WTC11 (cell line): ENCODE measurements around the gene HTT-AS. TPM values are rescaled to one million over a fixed set of nuclear protein-coding genes. Genes with fewer than 3 reads are reported as not detected.

Source experiments
- ATAC-seq: fragments of 200-7000 bp; cut with Tn5 transposase; 2 replicates; pipeline ENCODE4 v1.10.0; 2021; ENCODE audit warnings: mild to moderate bottlenecking, moderate library complexity
- CTCF ChIA-PET: fragments of 300-600 bp; sonication (Branson Sonifier 250); formaldehyde crosslinking; loops from one replicate; lab custom pipeline; 2021; ENCODE audit warnings: antibody characterized with exemption; lab: Charles Lee
- POLR2A ChIA-PET: fragments of 350-600 bp; sonication (Branson Sonifier 250); formaldehyde crosslinking; loops from one replicate; lab custom pipeline; 2021; ENCODE audit warnings: antibody characterized with exemption; lab: Charles Lee
- DNase-seq: peaks from one replicate; pipeline ENCODE4 v3.0.0; 2021; ENCODE audit warnings: low spot score
- H3K27ac Mint-ChIP-seq: 2 replicates; pipeline ENCODE4 v1.8.0; 2021; ENCODE audit warnings: mixed read lengths
- H3K27me3 Mint-ChIP-seq: 2 replicates; pipeline ENCODE4 v1.8.0; 2021; ENCODE audit warnings: low read depth, mild to moderate bottlenecking, moderate library complexity, mixed read lengths
- H3K36me3 Mint-ChIP-seq: 2 replicates; pipeline ENCODE4 v1.8.0; 2021; ENCODE audit warnings: mixed read lengths
- H3K4me1 Mint-ChIP-seq: 2 replicates; pipeline ENCODE4 v1.8.0; 2022; ENCODE audit warnings: mixed read lengths
- H3K4me3 Mint-ChIP-seq: 2 replicates; pipeline ENCODE4 v1.8.0; 2021; ENCODE audit warnings: mild to moderate bottlenecking, moderate library complexity, mixed read lengths
- H3K9me3 Mint-ChIP-seq: 2 replicates; pipeline ENCODE4 v1.8.0; 2021; ENCODE audit warnings: mixed read lengths
- AFF4 ChIP-seq: sonication (generic); formaldehyde crosslinking; IDR thresholded peaks from 2 replicates; pipeline ENCODE4 v1.8.1; 2023; ENCODE audit warnings: mild to moderate bottlenecking, missing genetic modification reagents, borderline replicate concordance
- ATF1 ChIP-seq: sonication (generic); formaldehyde crosslinking; IDR thresholded peaks from 2 replicates; pipeline ENCODE4 v1.8.1; 2023; ENCODE audit warnings: mild to moderate bottlenecking, moderate library complexity, missing genetic modification reagents
- ATF3 ChIP-seq: sonication (generic); formaldehyde crosslinking; conservative IDR thresholded peaks from 2 replicates; pipeline ENCODE4 v1.8.1; 2022; ENCODE audit warnings: mild to moderate bottlenecking, missing genetic modification reagents
- CBFB ChIP-seq: sonication (generic); formaldehyde crosslinking; IDR thresholded peaks from 2 replicates; pipeline ENCODE4 v1.8.1; 2022; ENCODE audit warnings: mild to moderate bottlenecking, low read depth, missing genetic modification reagents
- EMX1 ChIP-seq: fragments of 250-450 bp; sonication (Bioruptor Pico); IDR thresholded peaks from 2 replicates; pipeline ENCODE4 v1.8.0; 2021; ENCODE audit warnings: mild to moderate bottlenecking
- ESRRA ChIP-seq: sonication (generic); formaldehyde crosslinking; IDR thresholded peaks from 2 replicates; pipeline ENCODE4 v1.8.1; 2022; ENCODE audit warnings: mild to moderate bottlenecking, missing genetic modification reagents, borderline replicate concordance
- GRHL2 ChIP-seq: fragments of 250-450 bp; sonication (Bioruptor Pico); IDR thresholded peaks from 2 replicates; pipeline ENCODE4 v1.8.0; 2022; ENCODE audit warnings: mild to moderate bottlenecking, moderate library complexity; ENCODE audit not compliant: insufficient replicate concordance, severe bottlenecking
- HMGA2 ChIP-seq: fragments of 250-450 bp; sonication (Bioruptor Pico); IDR thresholded peaks from 2 replicates; pipeline ENCODE4 v1.4.0; 2021; ENCODE audit warnings: mild to moderate bottlenecking, moderate library complexity
- MYBL2 ChIP-seq: sonication (generic); formaldehyde crosslinking; IDR thresholded peaks from 2 replicates; pipeline ENCODE4 v1.8.1; 2023; ENCODE audit warnings: mild to moderate bottlenecking, moderate library complexity, missing genetic modification reagents
- NFYB ChIP-seq: sonication (generic); formaldehyde crosslinking; conservative IDR thresholded peaks from 2 replicates; pipeline ENCODE4 v1.8.0; 2022; ENCODE audit warnings: low read depth, missing genetic modification reagents
- NR3C1 ChIP-seq: sonication (generic); formaldehyde crosslinking; conservative IDR thresholded peaks from 2 replicates; pipeline ENCODE4 v1.8.1; 2023; ENCODE audit warnings: low read depth, mild to moderate bottlenecking, missing genetic modification reagents
- OVOL2 ChIP-seq: fragments of 250-450 bp; sonication (Bioruptor Pico); IDR thresholded peaks from 2 replicates; pipeline ENCODE4 v1.9.0; 2021; ENCODE audit warnings: mild to moderate bottlenecking, borderline replicate concordance
- PRRX2 ChIP-seq: fragments of 250-450 bp; sonication (Bioruptor Pico); IDR thresholded peaks from 2 replicates; pipeline ENCODE4 v1.8.0; 2021; ENCODE audit warnings: mild to moderate bottlenecking
- SMAD3 ChIP-seq: sonication (generic); formaldehyde crosslinking; IDR thresholded peaks from 2 replicates; pipeline ENCODE4 v1.8.0; 2022; ENCODE audit warnings: missing genetic modification reagents, mild to moderate bottlenecking, borderline replicate concordance
- ZBTB43 ChIP-seq: sonication (generic); formaldehyde crosslinking; IDR thresholded peaks from 2 replicates; pipeline ENCODE4 v1.8.1; 2023; ENCODE audit warnings: mild to moderate bottlenecking, missing genetic modification reagents
- ZNF121 ChIP-seq: sonication (generic); formaldehyde crosslinking; IDR thresholded peaks from 2 replicates; pipeline ENCODE4 v1.8.0; 2023; ENCODE audit warnings: missing genetic modification reagents
- ZNF396 ChIP-seq: fragments of 250-450 bp; sonication (Bioruptor Pico); IDR thresholded peaks from 2 replicates; pipeline ENCODE4 v1.8.0; 2021; ENCODE audit warnings: mild to moderate bottlenecking, moderate library complexity, borderline replicate concordance
- ZNF423 ChIP-seq: fragments of 250-450 bp; sonication (Bioruptor Pico); IDR thresholded peaks from 2 replicates; pipeline ENCODE4 v2.1.2; 2022; ENCODE audit warnings: mild to moderate bottlenecking, moderate library complexity
- ZNF532 ChIP-seq: fragments of 250-450 bp; sonication (Bioruptor Pico); IDR thresholded peaks from 2 replicates; pipeline ENCODE4 v1.9.0; 2021; ENCODE audit warnings: mild to moderate bottlenecking, borderline replicate concordance
- total RNA-seq: library from RNA; stranded (reverse); gene quantifications from 3 replicates; pipeline ENCODE4 v1.2.3, GENCODE V29; 2021
- TF ChIP-seq, protein P1 (sequence below): fragments of 250-450 bp; sonication (Bioruptor Pico); IDR thresholded peaks from 2 replicates; pipeline ENCODE4 v1.8.0; 2021; ENCODE audit warnings: mild to moderate bottlenecking
- TF ChIP-seq, protein P2 (sequence below): sonication (generic); formaldehyde crosslinking; IDR thresholded peaks from 2 replicates; pipeline ENCODE4 v1.8.0; 2022; ENCODE audit warnings: mild to moderate bottlenecking, missing genetic modification reagents
- TF ChIP-seq, protein P3 (sequence below): fragments of 250-450 bp; sonication (Bioruptor Pico); IDR thresholded peaks from 2 replicates; pipeline ENCODE4 v1.9.0; 2021; ENCODE audit warnings: mild to moderate bottlenecking

Gene HTT-AS
- total RNA-seq, 1 experiment from 2014 or later = not detected

DNA sequence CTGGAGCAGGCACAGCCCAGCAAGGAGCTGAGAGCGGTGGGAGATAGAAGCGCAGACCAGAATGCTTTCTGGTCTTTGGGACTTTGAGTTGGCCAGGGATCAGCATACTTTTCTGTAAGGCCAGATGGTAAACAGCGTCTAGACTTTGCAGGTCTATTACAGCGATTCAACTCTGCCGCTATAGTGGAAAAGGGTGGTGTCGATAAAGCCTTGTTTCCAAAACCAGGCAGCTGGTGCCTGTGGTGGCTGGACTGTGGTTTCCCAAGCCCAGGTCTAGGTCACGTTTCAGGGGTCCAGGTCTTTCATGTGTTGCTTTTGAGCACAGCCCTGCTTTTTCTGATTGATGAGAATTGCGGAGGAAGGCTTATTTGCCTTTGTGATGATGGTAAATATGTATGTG is 40.1 kb downstream of the HTT-AS start (continued):
- TF ChIP-seq AFF4 (CRISPR knock-in tag) (no peak), ZNF121 (CRISPR knock-in tag) (no peak), ESRRA (CRISPR knock-in tag) (no peak), GRHL2 (no peak), HMGA2 (CRISPR knock-in tag) (no peak), ZBTB43 (CRISPR knock-in tag) (no peak), OVOL2 (CRISPR knock-in tag) (no peak), ATF1 (no peak), CBFB (CRISPR knock-in tag) (no peak)
- TF ChIP-seq, protein P1, sequence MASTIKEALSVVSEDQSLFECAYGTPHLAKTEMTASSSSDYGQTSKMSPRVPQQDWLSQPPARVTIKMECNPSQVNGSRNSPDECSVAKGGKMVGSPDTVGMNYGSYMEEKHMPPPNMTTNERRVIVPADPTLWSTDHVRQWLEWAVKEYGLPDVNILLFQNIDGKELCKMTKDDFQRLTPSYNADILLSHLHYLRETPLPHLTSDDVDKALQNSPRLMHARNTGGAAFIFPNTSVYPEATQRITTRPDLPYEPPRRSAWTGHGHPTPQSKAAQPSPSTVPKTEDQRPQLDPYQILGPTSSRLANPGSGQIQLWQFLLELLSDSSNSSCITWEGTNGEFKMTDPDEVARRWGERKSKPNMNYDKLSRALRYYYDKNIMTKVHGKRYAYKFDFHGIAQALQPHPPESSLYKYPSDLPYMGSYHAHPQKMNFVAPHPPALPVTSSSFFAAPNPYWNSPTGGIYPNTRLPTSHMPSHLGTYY = no peak
- TF ChIP-seq, protein P2, sequence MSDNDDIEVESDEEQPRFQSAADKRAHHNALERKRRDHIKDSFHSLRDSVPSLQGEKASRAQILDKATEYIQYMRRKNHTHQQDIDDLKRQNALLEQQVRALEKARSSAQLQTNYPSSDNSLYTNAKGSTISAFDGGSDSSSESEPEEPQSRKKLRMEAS (CRISPR knock-in tag) = no peak
- TF ChIP-seq, all 79 proteins: peak for 0

DNA sequence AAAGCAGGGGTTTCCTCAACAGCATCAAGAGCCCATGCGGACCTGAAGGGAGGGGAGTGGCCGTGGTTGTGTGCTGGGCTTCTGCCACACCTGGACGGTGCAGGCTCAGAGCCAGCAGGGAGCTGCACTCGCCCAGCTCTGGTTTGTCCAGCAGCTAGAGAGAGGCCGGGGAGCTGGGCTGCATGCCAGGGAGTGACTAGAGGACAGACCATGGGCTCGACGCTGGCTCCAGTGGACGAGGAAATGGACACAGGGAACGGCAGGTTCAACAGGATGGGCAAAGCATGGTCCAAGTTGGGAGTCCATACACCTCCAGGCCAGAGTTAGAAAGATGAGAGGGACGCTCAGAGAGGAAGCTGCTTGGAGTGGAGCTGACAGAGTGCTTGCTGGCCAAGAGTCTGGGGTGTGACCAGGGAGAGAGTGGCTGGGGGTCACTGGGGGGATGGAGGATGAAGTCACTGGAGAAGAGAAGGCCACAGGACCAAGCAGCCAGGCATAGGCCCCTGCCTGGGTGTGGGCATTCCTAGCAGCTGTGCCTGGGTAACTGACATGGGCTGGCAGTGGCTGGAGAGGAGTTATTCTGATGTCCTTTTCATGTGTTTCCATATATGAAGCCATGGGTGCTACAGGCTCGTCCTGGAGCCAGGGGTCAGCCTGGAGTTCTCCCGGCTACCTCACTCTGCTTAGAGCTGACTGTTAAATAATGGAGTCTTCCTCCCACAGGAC is 42.8 kb downstream of the HTT-AS start:
- no peak for DNase-seq
- Mint-ChIP-seq H3K36me3 (no peaks in the 10 kb centered on the region), H3K4me3 (no peak overlapping the region), H3K27ac (no peak overlapping the region), H3K4me1 (no peaks in the 10 kb centered on the region), H3K9me3 (no peaks in the 10 kb centered on the region), H3K27me3 (no peaks in the 10 kb centered on the region)
- ChIA-PET CTCF (interaction anchor here (2.7 kb wide), 1 partner anchor 22 kb away, joined by 10 read pairs; no protein-coding TSS in a partner anchor), POLR2A (no interaction called here)
- ATAC-seq = no peak
- TF ChIP-seq SMAD3 (CRISPR knock-in tag) (no peak), ZNF396 (no peak), CBFB (CRISPR knock-in tag) (no peak), ZNF423 (CRISPR knock-in tag) (no peak), PRRX2 (CRISPR knock-in tag) (no peak), EMX1 (CRISPR knock-in tag) (no peak), NR3C1 (CRISPR knock-in tag) (no peak), ATF1 (no peak), NFYB (CRISPR knock-in tag) (no peak), MYBL2 (no peak), ZNF532 (CRISPR knock-in tag) (no peak), ATF3 (CRISPR knock-in tag) (no peak), OVOL2 (CRISPR knock-in tag) (no peak)
- TF ChIP-seq, protein P3, sequence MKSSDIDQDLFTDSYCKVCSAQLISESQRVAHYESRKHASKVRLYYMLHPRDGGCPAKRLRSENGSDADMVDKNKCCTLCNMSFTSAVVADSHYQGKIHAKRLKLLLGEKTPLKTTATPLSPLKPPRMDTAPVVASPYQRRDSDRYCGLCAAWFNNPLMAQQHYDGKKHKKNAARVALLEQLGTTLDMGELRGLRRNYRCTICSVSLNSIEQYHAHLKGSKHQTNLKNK (CRISPR knock-in tag) = no peak
- TF ChIP-seq, protein P1 = no peak
